ENCODE measurements around the gene UBE2M.

UBE2M gene

DNA sequence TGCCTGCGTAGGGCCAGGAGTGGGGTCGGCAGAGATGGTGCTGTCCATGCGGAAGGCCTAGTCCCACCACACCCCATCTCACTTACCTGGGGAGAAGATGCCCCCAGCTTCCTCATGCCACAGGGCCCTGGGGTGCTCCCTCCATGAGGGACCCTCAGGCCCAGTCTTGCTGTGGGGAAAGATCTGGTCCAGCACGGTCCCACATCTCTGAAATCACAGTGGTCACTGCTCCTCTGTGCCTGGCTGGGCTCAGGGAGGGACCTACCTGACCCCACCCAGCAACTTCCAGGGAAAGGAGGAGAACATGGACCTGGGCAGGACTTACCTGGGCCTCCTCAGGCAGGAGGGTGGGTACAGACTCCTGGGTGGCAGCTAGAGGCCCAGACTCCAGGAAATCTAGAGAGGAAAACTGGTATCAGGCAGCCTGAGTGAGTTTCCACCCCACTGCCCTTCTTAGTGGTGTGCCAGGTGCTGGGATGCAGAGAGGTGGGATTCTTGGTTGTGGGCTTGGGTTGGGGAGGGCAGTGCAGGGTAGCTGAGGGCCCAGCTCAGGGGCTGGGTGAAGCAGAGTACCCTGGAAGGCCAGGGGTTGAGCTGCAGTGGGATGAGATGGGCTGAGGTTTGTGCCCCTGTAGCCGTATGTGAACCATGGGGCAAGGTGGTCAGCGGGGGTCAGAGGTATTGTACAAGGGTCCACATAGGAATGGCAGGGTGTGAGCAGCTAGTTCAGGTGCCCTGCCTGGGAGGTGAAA lies 11.0 kb upstream of the UBE2M start:
- Histone ChIP-seq H3K27ac (ENCODE audit: low read depth, low read length) (no peak overlapping the region), H3K9me3 (ENCODE audit: control insufficient read depth, insufficient read depth, low read length) (no peaks in the 10 kb centered on the region), H3K4me3 (ENCODE audit: low read depth, low read length) (no peak overlapping the region), H3K36me3 (ENCODE audit: control insufficient read depth, insufficient read depth, low read length) (peaks cover 39% of the 10 kb centered on the region), H3K9ac (ENCODE audit: low read depth, low read length) (no peak overlapping the region), H3K4me1 (ENCODE audit: control insufficient read depth, insufficient read depth, low read length) (peaks cover 5% of the 10 kb centered on the region; the same call in 1 of the 2 replicates), H3K27me3 (ENCODE audit: control insufficient read depth, insufficient read depth, low read length) (0 out of 2 replicates have a peak, but pooled peaks cover 3% of the 10 kb centered on the region)

DNA sequence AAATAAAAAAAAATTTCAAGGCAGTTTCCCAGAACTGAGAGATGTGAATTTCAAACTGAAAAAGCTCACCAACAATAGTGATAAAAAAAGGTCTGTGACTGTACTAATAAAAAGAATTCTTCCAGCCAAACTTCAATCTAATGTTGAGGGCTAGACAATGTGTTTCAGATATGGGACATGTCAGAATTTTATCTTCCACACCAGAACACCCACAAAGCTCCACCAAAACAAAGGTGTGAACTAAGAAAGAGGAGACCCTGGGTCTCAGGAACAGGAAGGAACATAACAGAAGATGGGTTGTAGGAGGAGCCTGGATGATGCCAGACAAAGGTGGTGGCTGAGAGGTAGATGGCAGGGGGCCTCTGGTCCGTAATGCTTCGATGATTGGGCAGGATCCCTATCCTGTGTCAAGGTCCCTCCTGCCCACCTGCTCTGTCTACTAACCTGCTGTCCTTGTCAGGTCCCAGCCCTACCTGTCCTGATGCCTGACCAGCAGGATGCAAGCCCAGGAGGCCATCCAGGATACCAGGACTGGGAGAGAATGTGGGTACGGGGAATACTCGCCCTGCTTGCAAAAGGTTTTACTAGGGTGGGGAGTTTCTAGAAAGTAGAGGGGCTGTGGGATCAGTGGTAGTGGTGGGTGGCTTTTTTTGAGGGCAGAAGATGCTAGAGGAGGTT lies 10.2 kb upstream of the UBE2M start:
- no peak overlapping the region for H3K9ac ChIP-seq (ENCODE audit: low read depth, low read length)
- peaks cover 11% of the 10 kb centered on the region for H3K27me3 ChIP-seq (ENCODE audit: control insufficient read depth, insufficient read depth, low read length)
- H3K27ac ChIP-seq (ENCODE audit: low read depth, low read length) = no peak overlapping the region
- H3K36me3 ChIP-seq (ENCODE audit: control insufficient read depth, insufficient read depth, low read length) = peaks cover 39% of the 10 kb centered on the region
- no peaks in the 10 kb centered on the region for H3K4me1 ChIP-seq (ENCODE audit: control insufficient read depth, insufficient read depth, low read length)
- H3K4me3 ChIP-seq (ENCODE audit: low read depth, low read length) = no peak overlapping the region
- no peaks in the 10 kb centered on the region for H3K9me3 ChIP-seq (ENCODE audit: control insufficient read depth, insufficient read depth, low read length)

- peaks cover 27% of the 10 kb centered on the region for H3K27me3 ChIP-seq (ENCODE audit: control insufficient read depth, insufficient read depth, low read length)
- no peak overlapping the region for H3K4me3 ChIP-seq (ENCODE audit: low read depth, low read length)
- H3K36me3 ChIP-seq (ENCODE audit: control insufficient read depth, insufficient read depth, low read length) = peaks cover 39% of the 10 kb centered on the region
- no peak overlapping the region for H3K9ac ChIP-seq (ENCODE audit: low read depth, low read length)
- H3K27ac ChIP-seq (ENCODE audit: low read depth, low read length) = no peak overlapping the region
- no peaks in the 10 kb centered on the region for H3K9me3 ChIP-seq (ENCODE audit: control insufficient read depth, insufficient read depth, low read length)
- peaks cover 5% of the 10 kb centered on the region; the same call in 1 of the 2 replicates for H3K4me1 ChIP-seq (ENCODE audit: control insufficient read depth, insufficient read depth, low read length)
Observed at GRCh38 chr19:58566989-58567388, 8.6 kb upstream of the UBE2M start.

DNA sequence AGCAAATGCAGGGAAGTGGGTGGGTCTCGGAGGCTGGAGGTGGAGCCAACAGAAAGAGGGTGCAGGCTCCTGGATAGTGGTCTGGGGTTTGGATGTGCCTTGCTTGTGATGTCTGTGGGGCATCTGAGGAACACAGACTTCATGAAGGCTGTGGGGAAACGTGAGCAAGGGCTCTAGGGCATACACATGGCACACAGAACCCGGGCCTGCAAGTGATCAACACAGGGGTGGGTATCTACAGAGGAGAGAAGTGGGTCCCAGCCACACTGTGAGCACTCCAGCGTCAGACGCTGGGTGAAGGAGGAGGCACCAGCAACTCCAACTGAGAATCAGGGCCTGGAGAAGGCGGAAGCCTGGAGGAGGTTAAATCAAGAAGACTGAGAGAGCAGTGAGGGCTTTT lies 5.4 kb upstream of the UBE2M start:
- Histone ChIP-seq H3K4me3 (ENCODE audit: low read depth, low read length) (no peak overlapping the region), H3K36me3 (ENCODE audit: control insufficient read depth, insufficient read depth, low read length) (peaks cover 13% of the 10 kb centered on the region), H3K9me3 (ENCODE audit: control insufficient read depth, insufficient read depth, low read length) (no peaks in the 10 kb centered on the region), H3K27ac (ENCODE audit: low read depth, low read length) (no peak overlapping the region), H3K9ac (ENCODE audit: low read depth, low read length) (no peak overlapping the region), H3K27me3 (ENCODE audit: control insufficient read depth, insufficient read depth, low read length) (peaks cover 41% of the 10 kb centered on the region), H3K4me1 (ENCODE audit: control insufficient read depth, insufficient read depth, low read length) (peaks cover 12% of the 10 kb centered on the region)

GRCh38 chr19:58563034-58563573 lies 4.7 kb upstream of the UBE2M start:
- Histone ChIP-seq H3K27ac (ENCODE audit: low read depth, low read length) (no peak overlapping the region), H3K36me3 (ENCODE audit: control insufficient read depth, insufficient read depth, low read length) (peaks cover 11% of the 10 kb centered on the region), H3K27me3 (ENCODE audit: control insufficient read depth, insufficient read depth, low read length) (peaks cover 41% of the 10 kb centered on the region), H3K4me3 (ENCODE audit: low read depth, low read length) (peak overlapping the region; percentile 59), H3K4me1 (ENCODE audit: control insufficient read depth, insufficient read depth, low read length) (peaks cover 12% of the 10 kb centered on the region), H3K9ac (ENCODE audit: low read depth, low read length) (0 out of 2 replicates have a peak overlapping the region, but pooled peaks have one; percentile 15), H3K9me3 (ENCODE audit: control insufficient read depth, insufficient read depth, low read length) (no peaks in the 10 kb centered on the region)

DNA sequence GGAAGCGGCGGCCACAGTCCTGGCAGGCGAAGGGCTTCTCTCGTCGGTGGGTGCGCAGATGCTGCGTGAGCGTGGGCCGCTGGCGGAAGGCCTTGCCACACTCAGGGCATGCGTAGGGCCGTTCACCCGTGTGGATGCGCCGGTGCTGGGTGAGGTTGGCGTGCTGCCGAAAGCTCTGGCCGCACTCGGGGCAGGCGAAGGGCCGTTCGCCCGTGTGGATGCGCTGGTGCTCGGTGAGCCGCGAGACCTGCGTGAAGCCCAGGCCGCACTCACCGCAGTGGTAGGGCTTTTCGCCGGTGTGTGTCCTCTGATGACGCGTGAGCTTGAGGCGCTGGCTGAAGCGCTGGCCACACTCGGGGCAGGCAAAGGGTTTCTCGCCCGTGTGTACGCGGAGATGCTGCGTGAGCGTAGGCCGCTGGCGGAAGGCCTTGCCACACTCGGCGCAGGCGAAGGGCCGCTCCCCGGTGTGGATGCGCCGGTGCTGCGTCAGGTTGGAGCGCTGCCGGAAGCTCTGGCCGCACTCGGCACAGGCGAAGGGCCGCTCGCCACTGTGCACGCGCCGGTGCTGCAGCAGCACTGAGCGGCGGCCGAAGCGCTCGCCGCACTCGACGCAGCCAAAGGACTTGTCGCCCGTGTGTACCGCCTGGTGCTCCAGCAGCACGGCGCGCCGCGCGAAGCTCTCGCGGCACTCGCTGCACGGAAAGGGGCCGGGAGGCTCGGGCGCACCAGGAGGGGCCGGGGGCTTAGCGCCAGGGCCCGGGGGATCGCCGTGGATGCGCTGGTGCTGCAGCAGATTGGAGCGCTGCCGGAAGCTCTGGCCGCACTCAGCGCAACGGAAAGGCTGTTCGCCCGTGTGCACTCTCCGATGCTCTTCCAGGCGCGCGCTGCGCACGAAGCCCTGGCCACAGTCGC lies 4.0 kb upstream of the UBE2M start:
- Histone ChIP-seq H3K9me3 (ENCODE audit: control insufficient read depth, insufficient read depth, low read length) (no peaks in the 10 kb centered on the region), H3K36me3 (ENCODE audit: control insufficient read depth, insufficient read depth, low read length) (peaks cover 8% of the 10 kb centered on the region), H3K27ac (ENCODE audit: low read depth, low read length) (no peak overlapping the region), H3K9ac (ENCODE audit: low read depth, low read length) (peak overlapping the region; percentile 15; the same call in 1 of the 2 replicates), H3K4me1 (ENCODE audit: control insufficient read depth, insufficient read depth, low read length) (peaks cover 12% of the 10 kb centered on the region), H3K27me3 (ENCODE audit: control insufficient read depth, insufficient read depth, low read length) (peaks cover 41% of the 10 kb centered on the region), H3K4me3 (ENCODE audit: low read depth, low read length) (peak overlapping the region; percentile 59)

DNA sequence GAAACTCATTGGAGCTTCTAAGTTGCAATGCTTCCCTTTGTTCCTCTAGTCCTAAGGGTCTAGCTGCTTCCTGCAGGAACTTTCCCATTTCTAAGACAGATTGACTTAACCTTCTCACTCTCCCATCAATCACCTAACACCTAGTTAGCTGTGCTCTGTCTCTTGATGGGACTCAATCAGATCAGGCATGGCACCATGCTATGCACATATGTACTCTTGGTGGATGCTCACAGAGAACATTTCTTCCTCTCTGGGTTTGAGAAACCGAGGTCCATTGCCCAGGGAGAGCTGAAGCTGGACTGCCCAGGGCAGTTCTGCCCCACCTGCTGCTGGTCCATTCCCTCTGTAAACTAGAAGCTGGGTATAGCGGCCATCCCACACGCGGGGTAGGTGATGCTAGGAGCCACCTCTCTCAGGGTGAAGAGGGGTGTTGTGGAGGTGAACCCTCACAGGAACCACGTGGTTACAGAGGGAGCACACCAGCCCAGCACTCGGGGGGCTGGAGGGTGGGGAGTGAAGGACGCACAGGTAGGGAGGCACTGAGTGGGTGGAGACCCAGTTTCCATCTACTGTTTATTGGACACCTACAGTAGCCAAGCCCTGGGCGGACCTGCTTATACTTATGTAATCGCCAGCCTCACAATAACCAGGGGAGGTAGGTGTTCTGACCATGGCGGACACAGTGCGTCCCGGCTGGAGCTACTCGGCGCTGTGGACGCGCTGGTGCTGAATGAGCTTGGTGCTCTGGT lies 3.1 kb upstream of the UBE2M start:
- H3K9ac ChIP-seq (ENCODE audit: low read depth, low read length) = no peak overlapping the region
- H3K36me3 ChIP-seq (ENCODE audit: control insufficient read depth, insufficient read depth, low read length) = peaks cover 8% of the 10 kb centered on the region
- peak overlapping the region; percentile 59; the same call in 1 of the 2 replicates for H3K4me3 ChIP-seq (ENCODE audit: low read depth, low read length)
- H3K27ac ChIP-seq (ENCODE audit: low read depth, low read length) = no peak overlapping the region
- no peaks in the 10 kb centered on the region for H3K9me3 ChIP-seq (ENCODE audit: control insufficient read depth, insufficient read depth, low read length)
- peaks cover 41% of the 10 kb centered on the region for H3K27me3 ChIP-seq (ENCODE audit: control insufficient read depth, insufficient read depth, low read length)
- peaks cover 12% of the 10 kb centered on the region for H3K4me1 ChIP-seq (ENCODE audit: control insufficient read depth, insufficient read depth, low read length)

GRCh38 chr19:58560921-58561320 lies 2.5 kb upstream of the UBE2M start:
- no peak overlapping the region for H3K27ac ChIP-seq (ENCODE audit: low read depth, low read length)
- H3K4me1 ChIP-seq (ENCODE audit: control insufficient read depth, insufficient read depth, low read length) = peaks cover 12% of the 10 kb centered on the region
- H3K9me3 ChIP-seq (ENCODE audit: control insufficient read depth, insufficient read depth, low read length) = no peaks in the 10 kb centered on the region
- H3K4me3 ChIP-seq (ENCODE audit: low read depth, low read length) = no peak overlapping the region
- H3K36me3 ChIP-seq (ENCODE audit: control insufficient read depth, insufficient read depth, low read length) = peaks cover 12% of the 10 kb centered on the region
- H3K9ac ChIP-seq (ENCODE audit: low read depth, low read length) = no peak overlapping the region
- H3K27me3 ChIP-seq (ENCODE audit: control insufficient read depth, insufficient read depth, low read length) = peaks cover 41% of the 10 kb centered on the region

DNA sequence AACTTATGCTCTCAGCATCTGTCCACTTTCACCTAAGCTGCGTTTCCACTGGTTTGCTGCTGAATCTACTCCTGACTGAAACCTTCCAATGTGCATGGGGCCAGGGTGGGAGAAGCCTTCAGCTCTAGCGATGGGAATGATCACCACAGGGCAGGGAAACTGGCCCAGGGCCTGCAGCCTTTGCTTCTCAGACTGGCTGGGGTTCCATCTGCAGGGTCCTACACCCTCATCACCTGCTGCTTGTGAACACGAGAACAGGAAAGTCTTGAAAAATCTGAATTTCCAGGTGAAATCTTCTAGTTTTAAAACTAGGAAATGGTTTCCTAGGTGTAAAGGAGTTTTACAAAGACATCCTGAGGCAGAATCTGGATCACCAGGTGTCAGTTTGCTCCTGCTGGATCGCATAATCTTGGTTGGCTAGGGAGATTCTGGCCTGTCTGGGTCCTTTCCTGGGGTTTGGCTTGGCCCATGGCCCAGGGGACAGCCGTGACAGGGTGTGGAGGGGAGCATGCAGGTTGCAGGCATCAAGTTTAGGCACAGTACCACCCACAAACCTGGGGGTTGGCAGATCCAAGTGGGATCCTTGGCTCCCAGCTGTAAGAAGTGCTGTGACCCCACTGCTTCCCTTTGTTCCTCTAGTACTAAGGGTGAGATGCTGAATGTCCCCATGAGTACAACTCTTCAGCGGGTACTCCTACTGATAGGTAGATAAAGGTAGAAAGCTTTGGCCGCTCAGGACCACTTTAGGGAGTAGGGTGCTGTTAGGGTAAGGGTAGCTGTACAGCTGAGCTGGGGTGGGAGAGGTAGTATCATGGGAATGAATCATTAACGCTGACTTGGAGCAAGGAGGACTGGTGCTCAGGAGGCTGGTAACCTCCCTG lies 1.8 kb upstream of the UBE2M start:
- peak overlapping the region; percentile 65 for H3K9ac ChIP-seq (ENCODE audit: low read depth, low read length)
- peak overlapping the region; percentile 100 for H3K27ac ChIP-seq (ENCODE audit: low read depth, low read length)
- peaks cover 41% of the 10 kb centered on the region for H3K27me3 ChIP-seq (ENCODE audit: control insufficient read depth, insufficient read depth, low read length)

More for the DNA sequence above, 1.8 kb upstream of the UBE2M start:
- peak overlapping the region; percentile 93 for H3K4me3 ChIP-seq (ENCODE audit: low read depth, low read length)
- H3K4me1 ChIP-seq (ENCODE audit: control insufficient read depth, insufficient read depth, low read length) = peaks cover 14% of the 10 kb centered on the region
- H3K9me3 ChIP-seq (ENCODE audit: control insufficient read depth, insufficient read depth, low read length) = no peaks in the 10 kb centered on the region
- H3K36me3 ChIP-seq (ENCODE audit: control insufficient read depth, insufficient read depth, low read length) = peaks cover 17% of the 10 kb centered on the region
